HEK293 (cell line): ENCODE results near the gene RFTN1.

ENCODE experiments used
- CTCF ChIA-PET: fragments of 350-600 bp; formaldehyde crosslinking; extraction: SDS; loops from one replicate; lab custom pipeline; 2021; ENCODE audit warnings: antibody characterized with exemption; lab: Yijun Ruan, JAX
- POLR2A ChIA-PET: fragments of 300-600 bp; formaldehyde crosslinking; extraction: SDS; loops from one replicate; lab custom pipeline; 2020; ENCODE audit warnings: antibody characterized with exemption, inconsistent platforms; lab: Yijun Ruan, JAX
- H3K27ac ChIP-seq: fragments of 200-500 bp; sonication (Bioruptor generic); 2 replicates; pipeline ENCODE4 v1.5.1; 2014; ENCODE audit warnings: low read depth, low read length, control low read depth, inconsistent platforms; ENCODE audit errors: extremely low read depth
- H3K36me3 ChIP-seq, 2 experiments: fragments of 200-500 bp in 1 of 2; sonication (Bioruptor generic) in 1 of 2; 1 replicate in 1 of 2; 2 replicates in 1 of 2; pipeline ENCODE4 v1.5.1; 2014 to 2017; ENCODE audit warnings: inconsistent platforms in 2 of 2, low read length in 2 of 2; ENCODE audit not compliant: control insufficient read depth in 2 of 2, insufficient read depth in 1 of 2
- H3K4me1 ChIP-seq: fragments of 200-500 bp; sonication (Bioruptor generic); 2 replicates; pipeline ENCODE4 v1.5.1; 2014; ENCODE audit warnings: mild to moderate bottlenecking, low read length, inconsistent platforms; ENCODE audit not compliant: control insufficient read depth, insufficient read depth
- H3K4me3 ChIP-seq: 2 replicates; pipeline ENCODE4 v1.5.1; 2011; ENCODE audit warnings: low read depth, mild to moderate bottlenecking, control low read depth, low read length, moderate library complexity
- H3K9me3 ChIP-seq: fragments of 200-500 bp; sonication (Bioruptor generic); 2 replicates; pipeline ENCODE4 v1.5.1; 2014; ENCODE audit warnings: low read depth, low read length, inconsistent platforms; ENCODE audit not compliant: control insufficient read depth, insufficient read depth
- BCL11B ChIP-seq: fragments of 450-650 bp; formaldehyde crosslinking; IDR thresholded peaks from 2 replicates; pipeline ENCODE4 v1.5.1; 2016; ENCODE audit warnings: low read depth, missing biosample characterization, missing genetic modification characterization
- PATZ1 ChIP-seq: fragments of 450-650 bp; formaldehyde crosslinking; IDR thresholded peaks from 2 replicates; pipeline ENCODE4 v1.5.1; 2016; ENCODE audit warnings: missing biosample characterization, missing genetic modification characterization
- PRDM2 ChIP-seq: fragments of 450-650 bp; formaldehyde crosslinking; IDR thresholded peaks from 2 replicates; pipeline ENCODE4 v1.5.1; 2016; ENCODE audit warnings: missing biosample characterization, missing genetic modification characterization, borderline replicate concordance
- REPIN1 ChIP-seq: fragments of 450-650 bp; formaldehyde crosslinking; IDR thresholded peaks from 2 replicates; pipeline ENCODE4 v1.5.1; 2017; ENCODE audit warnings: missing biosample characterization, missing genetic modification characterization, low read depth
- SALL2 ChIP-seq: fragments of 450-650 bp; formaldehyde crosslinking; IDR thresholded peaks from 2 replicates; pipeline ENCODE4 v1.5.0; 2017; ENCODE audit warnings: missing biosample characterization, mild to moderate bottlenecking, missing genetic modification characterization, borderline replicate concordance
- ZBTB26 ChIP-seq: fragments of 450-650 bp; formaldehyde crosslinking; optimal IDR thresholded peaks from 2 replicates; pipeline ENCODE3; 2016; ENCODE audit warnings: missing biosample characterization, mild to moderate bottlenecking, missing genetic modification characterization
- ZBTB8A ChIP-seq: fragments of 450-650 bp; formaldehyde crosslinking; IDR thresholded peaks from 2 replicates; pipeline ENCODE4 v1.5.1; 2016; ENCODE audit warnings: missing biosample characterization, missing genetic modification characterization
- ZNF10 ChIP-seq: fragments of 450-650 bp; formaldehyde crosslinking; IDR thresholded peaks from 2 replicates; pipeline ENCODE4 v1.5.1; 2017; ENCODE audit warnings: missing biosample characterization, missing genetic modification characterization
- ZNF169 ChIP-seq: fragments of 450-650 bp; formaldehyde crosslinking; IDR thresholded peaks from 2 replicates; pipeline ENCODE4 v1.5.1; 2016; ENCODE audit warnings: missing biosample characterization, missing genetic modification characterization
- ZNF184 ChIP-seq: fragments of 450-650 bp; IDR thresholded peaks from 2 replicates; pipeline ENCODE4 v1.5.1; 2018; ENCODE audit warnings: missing biosample characterization, mild to moderate bottlenecking, missing genetic modification characterization
- ZNF202 ChIP-seq: fragments of 450-650 bp; formaldehyde crosslinking; IDR thresholded peaks from 2 replicates; pipeline ENCODE4 v1.5.1; 2016; ENCODE audit warnings: missing biosample characterization, missing genetic modification characterization, borderline replicate concordance
- ZNF239 ChIP-seq: fragments of 450-650 bp; formaldehyde crosslinking; IDR thresholded peaks from 2 replicates; pipeline ENCODE4 v1.5.1; 2016; ENCODE audit warnings: missing biosample characterization, missing genetic modification characterization
- ZNF311 ChIP-seq: fragments of 450-650 bp; formaldehyde crosslinking; IDR thresholded peaks from 2 replicates; pipeline ENCODE4 v1.5.1; 2017; ENCODE audit warnings: missing biosample characterization, missing genetic modification characterization, borderline replicate concordance
- ZNF391 ChIP-seq: fragments of 450-650 bp; formaldehyde crosslinking; IDR thresholded peaks from 2 replicates; pipeline ENCODE4 v1.5.1; 2016; ENCODE audit warnings: low read depth, missing biosample characterization, missing genetic modification characterization, borderline replicate concordance
- ZNF404 ChIP-seq: fragments of 450-650 bp; formaldehyde crosslinking; IDR thresholded peaks from 2 replicates; pipeline ENCODE4 v1.5.1; 2017; ENCODE audit warnings: missing biosample characterization, missing genetic modification characterization
- ZNF416 ChIP-seq: fragments of 450-650 bp; formaldehyde crosslinking; IDR thresholded peaks from 2 replicates; pipeline ENCODE4 v1.5.1; 2016; ENCODE audit warnings: missing biosample characterization, missing genetic modification characterization
- ZNF571 ChIP-seq: fragments of 450-650 bp; formaldehyde crosslinking; IDR thresholded peaks from 2 replicates; pipeline ENCODE4 v1.5.0; 2017; ENCODE audit warnings: missing biosample characterization, missing genetic modification characterization
- ZNF596 ChIP-seq: fragments of 450-650 bp; IDR thresholded peaks from 2 replicates; pipeline ENCODE4 v1.5.0; 2018; ENCODE audit warnings: missing biosample characterization, mild to moderate bottlenecking, missing genetic modification characterization, moderate library complexity
- ZNF677 ChIP-seq: fragments of 450-650 bp; IDR thresholded peaks from 2 replicates; pipeline ENCODE4 v1.5.0; 2018; ENCODE audit warnings: missing biosample characterization, mild to moderate bottlenecking, missing genetic modification characterization, moderate library complexity
- ZNF747 ChIP-seq: fragments of 450-650 bp; formaldehyde crosslinking; IDR thresholded peaks from 2 replicates; pipeline ENCODE4 v1.5.1; 2016; ENCODE audit warnings: missing biosample characterization, missing genetic modification characterization

The RFTN1 gene

GRCh38 chr3:16475766-16476165, 37.7 kb downstream of the RFTN1 start:
- ChIA-PET CTCF (interaction anchor here (0.6 to 1.2 kb wide), 2 partner anchors 83 to 207 kb away, joined by 3 to 4 read pairs; no protein-coding TSS in a partner anchor), POLR2A (no interaction called here)
- Histone ChIP-seq H3K4me3 (no peak overlapping the region), H3K4me1 (peaks cover 15% of the 10 kb centered on the region), H3K36me3 (peaks cover 0 to 5% of the 10 kb centered on the region in 2 experiments; a peak in 1 of 3 replicates), H3K27ac (no peak overlapping the region), H3K9me3 (no peaks in the 10 kb centered on the region)
- TF ChIP-seq ZNF677 (no peak), ZNF10 (tag by site-specific recombination) (no peak), PATZ1 (tag by site-specific recombination) (no peak), ZBTB26 (tag by site-specific recombination) (no peak), ZNF169 (tag by site-specific recombination) (no peak), ZNF202 (tag by site-specific recombination) (no peak)

- H3K4me1 ChIP-seq = peaks cover 9% of the 10 kb centered on the region
- no peaks in the 10 kb centered on the region for H3K9me3 ChIP-seq
- H3K27ac ChIP-seq = no peak overlapping the region
- CTCF ChIA-PET = no interaction called here
- POLR2A ChIA-PET = no interaction called here
- TF ChIP-seq ZNF416 (tag by site-specific recombination) (no peak), ZNF571 (no peak), BCL11B (no peak), SALL2 (tag by site-specific recombination) (no peak), ZNF184 (tag by site-specific recombination) (no peak), ZBTB8A (tag by site-specific recombination) (no peak), ZNF391 (tag by site-specific recombination) (no peak), ZNF404 (no peak), PATZ1 (tag by site-specific recombination) (no peak), ZNF596 (no peak), REPIN1 (tag by site-specific recombination) (no peak), ZNF239 (tag by site-specific recombination) (no peak), ZNF311 (no peak), PRDM2 (no peak), ZNF747 (tag by site-specific recombination) (no peak)
- peaks cover 0 to 5% of the 10 kb centered on the region in 2 experiments; a peak in 1 of 3 replicates for H3K36me3 ChIP-seq
- H3K4me3 ChIP-seq = no peak overlapping the region
Measured at GRCh38 chr3:16474920-16475319, 38.6 kb downstream of the RFTN1 start.
